Neural crest cell (in vitro differentiated cells): Measurements from ENCODE around the gene PRR19. TPM values are rescaled to one million over a fixed set of nuclear protein-coding genes. Genes with fewer than 3 reads are reported as not detected.

Source experiments
- DNase-seq: peaks from one replicate; pipeline ENCODE4 v3.0.0; 2021; ENCODE audit warnings: low read depth, mixed read lengths, low spot score
- H3K27ac Mint-ChIP-seq: one replicate; pipeline ENCODE4 v1.8.0; 2021; ENCODE audit warnings: mild to moderate bottlenecking, mixed read lengths; ENCODE audit not compliant: unreplicated experiment
- H3K27me3 Mint-ChIP-seq: 2 replicates; pipeline ENCODE4 v1.8.0; 2021; ENCODE audit warnings: low read depth, mild to moderate bottlenecking, mixed read lengths
- H3K36me3 Mint-ChIP-seq: 2 replicates; pipeline ENCODE4 v1.8.0; 2021; ENCODE audit warnings: low read depth, mild to moderate bottlenecking, mixed read lengths
- H3K4me1 Mint-ChIP-seq: 2 replicates; pipeline ENCODE4 v1.8.0; 2021; ENCODE audit warnings: mixed read lengths
- H3K4me3 Mint-ChIP-seq: one replicate; pipeline ENCODE4 v1.8.0; 2021; ENCODE audit warnings: mild to moderate bottlenecking, mixed read lengths
- H3K9me3 Mint-ChIP-seq: 2 replicates; pipeline ENCODE4 v1.8.0; 2021; ENCODE audit warnings: mixed read lengths
- CTCF ChIP-seq: fragments of 200-600 bp; sonication (generic); conservative IDR thresholded peaks from 2 replicates; pipeline ENCODE4 v1.5.0; 2021; ENCODE audit warnings: antibody characterized with exemption, mild to moderate bottlenecking
- total RNA-seq: library from RNA; stranded (reverse); gene quantifications from 2 replicates; pipeline ENCODE4 v1.2.1, GENCODE V29; 2021

PRR19 gene
- total RNA-seq, 1 donor from 2014 or later = 2.8 TPM

GRCh38 chr19:42322305-42322704 lies 20.4 kb downstream of the PRR19 start:
- peaks cover 47% of the 10 kb centered on the region for H3K27me3 Mint-ChIP-seq
- DNase-seq = no peak
- TF ChIP-seq CTCF = no peak
- H3K9me3 Mint-ChIP-seq = no peaks in the 10 kb centered on the region
- no peak overlapping the region for H3K4me3 Mint-ChIP-seq
- peaks cover 2% of the 10 kb centered on the region for H3K36me3 Mint-ChIP-seq
- peaks cover 16% of the 10 kb centered on the region for H3K4me1 Mint-ChIP-seq
- no peak overlapping the region for H3K27ac Mint-ChIP-seq

DNA sequence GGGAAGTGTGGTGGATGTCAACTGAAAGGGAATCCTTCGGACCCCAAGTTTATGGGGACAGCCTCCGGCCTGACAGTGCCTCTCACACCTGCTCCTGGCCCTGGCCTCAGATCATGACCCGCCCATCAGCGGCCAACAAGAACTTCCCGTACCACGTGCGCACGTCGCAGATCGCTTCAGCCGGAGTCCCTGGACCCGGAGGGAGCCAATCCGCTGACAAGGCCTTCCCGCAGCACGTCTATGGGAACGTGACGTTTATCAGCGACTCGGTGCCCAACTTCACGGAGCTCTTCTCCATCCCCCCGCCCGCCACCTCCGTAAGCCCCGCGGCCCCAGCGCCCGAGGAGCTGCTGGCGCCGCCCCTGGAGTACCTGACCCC lies 21.5 kb downstream of the PRR19 start:
- Mint-ChIP-seq H3K4me3 (peak overlapping the region; percentile 51), H3K27ac (no peak overlapping the region), H3K36me3 (peaks cover 2% of the 10 kb centered on the region), H3K4me1 (peaks cover 28% of the 10 kb centered on the region), H3K9me3 (no peaks in the 10 kb centered on the region), H3K27me3 (peaks cover 47% of the 10 kb centered on the region)
- no peak for DNase-seq
- TF ChIP-seq CTCF = no peak

GRCh38 chr19:42323852-42324654 lies 22.1 kb downstream of the PRR19 start:
- DNase-seq = no peak
- peaks cover 47% of the 10 kb centered on the region for H3K27me3 Mint-ChIP-seq
- H3K9me3 Mint-ChIP-seq = no peaks in the 10 kb centered on the region
- H3K4me3 Mint-ChIP-seq = no peak overlapping the region
- TF ChIP-seq CTCF = no peak
- peaks cover 33% of the 10 kb centered on the region for H3K4me1 Mint-ChIP-seq
- H3K27ac Mint-ChIP-seq = no peak overlapping the region
- H3K36me3 Mint-ChIP-seq = peaks cover 2% of the 10 kb centered on the region

- no peak for DNase-seq
- Mint-ChIP-seq H3K9me3 (no peaks in the 10 kb centered on the region), H3K27me3 (peaks cover 47% of the 10 kb centered on the region), H3K4me1 (peaks cover 36% of the 10 kb centered on the region), H3K27ac (no peak overlapping the region), H3K4me3 (peak overlapping the region; percentile 88), H3K36me3 (peaks cover 2% of the 10 kb centered on the region)
- no peak for TF ChIP-seq CTCF
Observed at GRCh38 chr19:42324655-42325307, 22.8 kb downstream of the PRR19 start.

- TF ChIP-seq CTCF = peak; percentile 88
- peaks cover 2% of the 10 kb centered on the region for H3K36me3 Mint-ChIP-seq
- H3K4me3 Mint-ChIP-seq = peak within 1 kb of the TSS; percentile 88
- peaks cover 42% of the 10 kb centered on the region for H3K4me1 Mint-ChIP-seq
- peak within 1 kb of the TSS; percentile 43 for H3K27ac Mint-ChIP-seq
- no peaks in the 10 kb centered on the region for H3K9me3 Mint-ChIP-seq
- peaks cover 43% of the 10 kb centered on the region for H3K27me3 Mint-ChIP-seq
- peak; percentile 97 for DNase-seq
Observed at GRCh38 chr19:42325308-42325895, 23.5 kb downstream of the PRR19 start, which contains the start of gene MEGF8. Gene MEGF8, plus strand, starts transcription at chr19:42325635. Its CDS starts 609 bp downstream, at chr19:42326244.
